Smooth muscle cell (in vitro differentiated cells): ENCODE measurements around the gene TPRX2. TPM values are rescaled to one million over a fixed set of nuclear protein-coding genes. Genes with fewer than 3 reads are reported as not detected.
A peak's percentile ranks its signal among the peaks of the same experiment; 100 is the strongest.

Source experiments
- DNase-seq: peaks from one replicate; lab custom pipeline; 2025; ENCODE audit not compliant: unreplicated experiment; lab: John Stamatoyannopoulos, UW
- H2AFZ ChIP-seq: fragments of 200-600 bp; sonication (generic); 2 replicates; pipeline ENCODE4 v1.6.0; 2016; ENCODE audit warnings: antibody characterized with exemption, low read depth, mild to moderate bottlenecking
- H3F3A ChIP-seq: fragments of 200-600 bp; sonication (generic); 2 replicates; pipeline ENCODE4 v1.6.0; 2017; ENCODE audit warnings: antibody characterized with exemption, low read depth
- H3K27ac ChIP-seq: fragments of 200-600 bp; sonication (generic); 2 replicates; pipeline ENCODE4 v1.5.1; 2016; ENCODE audit warnings: low read depth, mild to moderate bottlenecking
- H3K27me3 ChIP-seq: fragments of 200-600 bp; sonication (generic); 2 replicates; pipeline ENCODE4 v1.6.1; 2016; ENCODE audit warnings: low read depth, mild to moderate bottlenecking
- H3K36me3 ChIP-seq: fragments of 200-600 bp; sonication (generic); 2 replicates; pipeline ENCODE4 v1.5.1; 2016; ENCODE audit warnings: low read depth
- H3K4me1 ChIP-seq: fragments of 200-600 bp; sonication (generic); 2 replicates; pipeline ENCODE4 v1.5.1; 2016; ENCODE audit warnings: low read depth
- H3K4me2 ChIP-seq: fragments of 200-600 bp; sonication (generic); 2 replicates; pipeline ENCODE4 v1.6.0; 2016; ENCODE audit warnings: mild to moderate bottlenecking
- H3K4me3 ChIP-seq: fragments of 200-600 bp; sonication (generic); 2 replicates; pipeline ENCODE4 v1.5.1; 2016; ENCODE audit warnings: mild to moderate bottlenecking
- H3K79me2 ChIP-seq: fragments of 200-600 bp; sonication (generic); 2 replicates; pipeline ENCODE4 v1.6.0; 2016; ENCODE audit warnings: low read depth, mild to moderate bottlenecking
- H3K9ac ChIP-seq: fragments of 200-600 bp; sonication (generic); 2 replicates; pipeline ENCODE4 v1.6.0; 2016; ENCODE audit warnings: low read depth
- H3K9me3 ChIP-seq: fragments of 200-600 bp; sonication (generic); replicated peaks from 2 replicates; pipeline ENCODE4 v1.5.1; 2016; ENCODE audit warnings: low read depth
- H4K20me1 ChIP-seq: fragments of 200-600 bp; sonication (generic); 2 replicates; pipeline ENCODE4 v1.6.0; 2016; ENCODE audit warnings: low read depth
- WGBS: methylation state at CpG from one replicate; pipeline ENCODE4 v1.1.7; 2016; ENCODE audit warnings: low lambda C conversion rate; 5-methylcytosine and 5-hydroxymethylcytosine counted together
- polyA plus RNA-seq: library from polyadenylated mRNA; unstranded; fragments of >200 nt; fragmentation: Nextera tagmentation; extraction: Ambion mirVana; gene quantifications from 2 replicates; pipeline ENCODE4 v1.2.1, GENCODE V29; 2016
- total RNA-seq: library from RNA; depleted of rRNA; stranded (reverse); fragments of >200 nt; gene quantifications from 2 replicates; pipeline ENCODE4 v1.2.3, GENCODE V29; 2014
- TF ChIP-seq, protein P1 (sequence below): fragments of 200-600 bp; sonication (generic); IDR thresholded peaks from 2 replicates; pipeline ENCODE4 v1.5.1; 2017; ENCODE audit warnings: borderline replicate concordance, mild to moderate bottlenecking, antibody characterized with exemption; ENCODE audit not compliant: insufficient read depth, poor library complexity, severe bottlenecking

TPRX2 gene
- total and polyA plus RNA-seq, 2 experiments from 2014 or later: not detected

DNA sequence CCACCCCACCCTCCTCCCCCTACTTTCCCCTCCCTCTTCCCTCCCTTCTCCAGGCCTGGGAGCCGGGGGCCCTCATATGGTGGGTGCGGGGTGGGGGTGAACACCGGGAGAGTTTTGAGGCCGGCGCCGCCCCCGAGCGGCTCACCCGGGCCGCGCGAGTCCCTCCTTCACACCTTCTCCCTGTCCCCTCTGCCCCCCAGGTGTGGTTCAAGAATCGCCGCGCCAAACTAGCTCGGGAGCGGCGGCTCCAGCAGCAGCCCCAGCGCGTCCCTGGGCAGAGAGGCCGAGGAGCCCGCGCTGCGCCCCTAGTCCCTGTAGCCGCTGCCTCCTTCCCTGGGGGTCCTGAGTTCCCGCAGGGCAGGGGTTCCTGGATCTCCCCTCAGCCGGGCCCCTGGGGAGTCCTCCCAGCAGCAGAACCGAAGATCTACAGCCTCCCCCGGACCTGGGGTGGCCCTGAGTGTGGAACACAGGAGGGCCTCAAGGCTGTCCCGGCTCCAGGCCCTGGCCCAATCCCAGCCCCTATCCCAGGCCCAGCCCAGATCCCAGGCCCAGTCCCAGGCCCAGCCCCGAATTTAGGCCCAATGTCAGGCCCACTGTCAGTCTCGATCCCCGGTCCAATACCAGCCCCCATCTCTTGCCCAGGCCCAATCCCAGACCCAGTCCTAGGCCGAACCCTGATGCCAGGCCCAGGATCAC is 1.7 kb downstream of the TPRX2 start:
- Histone ChIP-seq H3K4me2 (no peak overlapping the region), H4K20me1 (no peaks in the 10 kb centered on the region), H3K4me1 (peaks cover 6% of the 10 kb centered on the region), H3K27me3 (no peaks in the 10 kb centered on the region), H3K9me3 (no peaks in the 10 kb centered on the region), H3F3A (no peaks in the 10 kb centered on the region), H3K9ac (no peak overlapping the region), H3K27ac (no peak overlapping the region), H3K79me2 (no peaks in the 10 kb centered on the region), H3K36me3 (no peaks in the 10 kb centered on the region), H3K4me3 (no peak overlapping the region), H2AFZ (no peak overlapping the region)
- TF ChIP-seq, protein P1, sequence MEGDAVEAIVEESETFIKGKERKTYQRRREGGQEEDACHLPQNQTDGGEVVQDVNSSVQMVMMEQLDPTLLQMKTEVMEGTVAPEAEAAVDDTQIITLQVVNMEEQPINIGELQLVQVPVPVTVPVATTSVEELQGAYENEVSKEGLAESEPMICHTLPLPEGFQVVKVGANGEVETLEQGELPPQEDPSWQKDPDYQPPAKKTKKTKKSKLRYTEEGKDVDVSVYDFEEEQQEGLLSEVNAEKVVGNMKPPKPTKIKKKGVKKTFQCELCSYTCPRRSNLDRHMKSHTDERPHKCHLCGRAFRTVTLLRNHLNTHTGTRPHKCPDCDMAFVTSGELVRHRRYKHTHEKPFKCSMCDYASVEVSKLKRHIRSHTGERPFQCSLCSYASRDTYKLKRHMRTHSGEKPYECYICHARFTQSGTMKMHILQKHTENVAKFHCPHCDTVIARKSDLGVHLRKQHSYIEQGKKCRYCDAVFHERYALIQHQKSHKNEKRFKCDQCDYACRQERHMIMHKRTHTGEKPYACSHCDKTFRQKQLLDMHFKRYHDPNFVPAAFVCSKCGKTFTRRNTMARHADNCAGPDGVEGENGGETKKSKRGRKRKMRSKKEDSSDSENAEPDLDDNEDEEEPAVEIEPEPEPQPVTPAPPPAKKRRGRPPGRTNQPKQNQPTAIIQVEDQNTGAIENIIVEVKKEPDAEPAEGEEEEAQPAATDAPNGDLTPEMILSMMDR: no peak
- WGBS: 98% methylated on average over 30 of the region's 34 CpGs
- DNase-seq: no peak

DNA sequence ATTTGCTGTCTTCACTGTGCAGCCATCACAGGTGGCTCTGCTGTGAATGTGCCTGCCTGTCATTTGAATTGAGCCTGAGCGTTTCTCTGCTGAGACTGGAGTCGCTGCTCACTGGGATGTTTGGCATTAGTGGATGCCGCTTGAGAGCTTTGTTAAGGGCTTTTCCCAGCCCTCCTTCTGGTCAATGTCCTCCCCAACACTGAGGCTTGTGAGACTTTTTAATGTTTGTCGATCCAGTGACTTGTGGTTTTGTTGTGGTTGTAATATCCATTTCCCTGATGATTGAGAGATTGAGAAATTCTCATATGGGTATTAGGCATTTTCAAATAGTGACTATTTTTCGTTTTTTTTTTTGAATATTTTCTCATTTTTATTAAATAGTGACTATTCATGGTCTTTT is 2.6 kb downstream of the TPRX2 start:
- H3K36me3 ChIP-seq: no peaks in the 10 kb centered on the region
- H3K9ac ChIP-seq: no peak overlapping the region
- TF ChIP-seq, protein P1: no peak
- H3K27ac ChIP-seq: no peak overlapping the region
- no peaks in the 10 kb centered on the region for H3K9me3 ChIP-seq
- no peak overlapping the region for H3K4me3 ChIP-seq
- no peak overlapping the region for H3K4me2 ChIP-seq
- no peaks in the 10 kb centered on the region for H3F3A ChIP-seq
- H3K79me2 ChIP-seq: no peaks in the 10 kb centered on the region
- no peak overlapping the region for H2AFZ ChIP-seq
- WGBS: 78% methylated on average over 5 of the region's 5 CpGs
- H3K27me3 ChIP-seq: no peaks in the 10 kb centered on the region
- no peak for DNase-seq
- H3K4me1 ChIP-seq: peaks cover 6% of the 10 kb centered on the region
- H4K20me1 ChIP-seq: no peaks in the 10 kb centered on the region

DNA sequence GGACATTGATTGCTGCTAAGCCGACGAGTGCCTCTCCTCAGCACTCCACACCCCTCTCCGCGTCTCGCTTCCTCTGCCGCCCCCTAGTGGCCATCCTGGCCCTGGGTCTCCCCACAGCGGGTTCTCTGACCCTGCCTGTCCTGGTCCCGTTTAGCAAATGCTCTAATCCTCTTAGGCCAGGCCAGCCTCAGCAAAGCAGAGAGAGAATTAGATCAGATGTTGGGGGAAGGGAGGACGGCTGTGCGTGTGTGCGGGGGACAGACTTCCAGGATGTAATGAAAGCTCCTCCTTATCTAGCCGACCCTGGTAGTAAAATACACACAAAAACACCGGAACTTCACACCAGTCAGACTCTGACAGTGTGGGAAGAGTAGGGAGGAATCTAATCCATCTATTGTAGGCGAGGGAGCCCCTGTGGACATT is 4.5 kb downstream of the TPRX2 start:
- TF ChIP-seq, protein P1: peak; percentile 99
- no peaks in the 10 kb centered on the region for H4K20me1 ChIP-seq
- no peak overlapping the region for H3K9ac ChIP-seq
- no peaks in the 10 kb centered on the region for H3F3A ChIP-seq
- no peaks in the 10 kb centered on the region for H3K79me2 ChIP-seq
- WGBS: 6% methylated on average over 14 of the region's 14 CpGs
- no peak overlapping the region for H3K27ac ChIP-seq
- no peak overlapping the region for H3K4me3 ChIP-seq
- DNase-seq: peak; percentile 85
- H3K27me3 ChIP-seq: no peaks in the 10 kb centered on the region
- peak overlapping the region; percentile 66 for H3K4me2 ChIP-seq
- peaks cover 6% of the 10 kb centered on the region for H3K4me1 ChIP-seq
- peak overlapping the region; percentile 82 for H2AFZ ChIP-seq
- no peaks in the 10 kb centered on the region for H3K36me3 ChIP-seq
- H3K9me3 ChIP-seq: no peaks in the 10 kb centered on the region

DNA sequence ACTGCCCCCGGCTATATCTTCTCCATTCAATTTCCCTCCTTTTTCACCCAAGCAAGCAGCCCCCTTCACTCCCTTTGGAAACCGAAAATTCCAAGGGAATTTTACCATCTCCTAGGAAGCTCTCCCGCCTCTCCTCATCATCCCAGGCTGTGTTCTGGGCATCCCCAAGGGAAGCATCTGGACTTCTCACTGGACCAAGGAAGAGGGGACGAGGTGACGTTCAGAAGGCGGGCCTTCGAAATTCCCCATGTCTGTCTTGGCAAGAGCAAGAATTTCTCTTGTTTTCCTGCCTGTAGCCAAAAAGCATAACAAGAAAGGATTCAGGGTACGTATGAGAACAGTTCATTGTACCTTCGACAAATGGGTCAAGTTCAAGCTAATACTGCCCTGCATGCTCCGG is 6.1 kb downstream of the TPRX2 start:
- Histone ChIP-seq H3F3A (no peaks in the 10 kb centered on the region), H4K20me1 (no peaks in the 10 kb centered on the region), H3K9ac (no peak overlapping the region), H2AFZ (no peak overlapping the region), H3K4me2 (no peak overlapping the region), H3K27me3 (no peaks in the 10 kb centered on the region), H3K4me1 (peaks cover 6% of the 10 kb centered on the region), H3K4me3 (no peak overlapping the region), H3K36me3 (no peaks in the 10 kb centered on the region), H3K27ac (no peak overlapping the region), H3K79me2 (no peaks in the 10 kb centered on the region), H3K9me3 (no peaks in the 10 kb centered on the region)
- 79% methylated on average over 10 of the region's 10 CpGs for WGBS
- no peak for DNase-seq
- TF ChIP-seq, protein P1: no peak
